Activated T-cell treated with anti-CD3 and anti-CD28 coated beads, Interleukin-2, amount 50 U/mL, for 72 hours (primary cell): ENCODE data around the gene POLRMT. TPM values are rescaled to one million over a fixed set of nuclear protein-coding genes. Genes with fewer than 3 reads are reported as not detected.

ENCODE experiments used
- ATAC-seq, 2 donors: fragments of 150-1000 bp; cut with Tn5 transposase; replicated peaks in 1 of 2; 2 replicates each; pipeline ENCODE4 v1.10.0; 2021; ENCODE audit warnings: moderate library complexity in 2 of 2, mild to moderate bottlenecking in 1 of 2
- DNase-seq, 2 donors: peaks; one replicate each; pipeline ENCODE4 v3.0.0; 2021 to 2022; ENCODE audit warnings: mixed read lengths in 1 of 2
- H3K27ac Mint-ChIP-seq: one replicate; pipeline ENCODE4 v1.8.0; 2022; ENCODE audit warnings: mild to moderate bottlenecking, moderate library complexity, mixed read lengths
- H3K27me3 Mint-ChIP-seq: one replicate; pipeline ENCODE4 v1.8.0; 2022; ENCODE audit warnings: low read depth, mixed read lengths
- H3K36me3 Mint-ChIP-seq, 2 donors: one replicate each; pipeline ENCODE4 v1.8.0; 2022; ENCODE audit warnings: mixed read lengths in 2 of 2, mild to moderate bottlenecking in 1 of 2; ENCODE audit not compliant: insufficient read depth in 2 of 2
- H3K4me1 Mint-ChIP-seq: one replicate; pipeline ENCODE4 v1.8.0; 2022; ENCODE audit warnings: low read depth, mixed read lengths
- H3K4me3 Mint-ChIP-seq, 2 donors: one replicate each; pipeline ENCODE4 v1.8.0; 2022; ENCODE audit warnings: mild to moderate bottlenecking in 2 of 2, mixed read lengths in 2 of 2, moderate library complexity in 2 of 2
- H3K9me3 Mint-ChIP-seq, 2 donors: one replicate each; pipeline ENCODE4 v1.8.0; 2022; ENCODE audit warnings: mixed read lengths in 2 of 2
- total RNA-seq, 2 donors: library from RNA; stranded (reverse); gene quantifications; one replicate each; pipeline ENCODE4 v1.2.3, GENCODE V29; 2022

The POLRMT gene
- total RNA-seq, 2 donors from 2014 or later = 62.7 to 79.0 TPM

DNA sequence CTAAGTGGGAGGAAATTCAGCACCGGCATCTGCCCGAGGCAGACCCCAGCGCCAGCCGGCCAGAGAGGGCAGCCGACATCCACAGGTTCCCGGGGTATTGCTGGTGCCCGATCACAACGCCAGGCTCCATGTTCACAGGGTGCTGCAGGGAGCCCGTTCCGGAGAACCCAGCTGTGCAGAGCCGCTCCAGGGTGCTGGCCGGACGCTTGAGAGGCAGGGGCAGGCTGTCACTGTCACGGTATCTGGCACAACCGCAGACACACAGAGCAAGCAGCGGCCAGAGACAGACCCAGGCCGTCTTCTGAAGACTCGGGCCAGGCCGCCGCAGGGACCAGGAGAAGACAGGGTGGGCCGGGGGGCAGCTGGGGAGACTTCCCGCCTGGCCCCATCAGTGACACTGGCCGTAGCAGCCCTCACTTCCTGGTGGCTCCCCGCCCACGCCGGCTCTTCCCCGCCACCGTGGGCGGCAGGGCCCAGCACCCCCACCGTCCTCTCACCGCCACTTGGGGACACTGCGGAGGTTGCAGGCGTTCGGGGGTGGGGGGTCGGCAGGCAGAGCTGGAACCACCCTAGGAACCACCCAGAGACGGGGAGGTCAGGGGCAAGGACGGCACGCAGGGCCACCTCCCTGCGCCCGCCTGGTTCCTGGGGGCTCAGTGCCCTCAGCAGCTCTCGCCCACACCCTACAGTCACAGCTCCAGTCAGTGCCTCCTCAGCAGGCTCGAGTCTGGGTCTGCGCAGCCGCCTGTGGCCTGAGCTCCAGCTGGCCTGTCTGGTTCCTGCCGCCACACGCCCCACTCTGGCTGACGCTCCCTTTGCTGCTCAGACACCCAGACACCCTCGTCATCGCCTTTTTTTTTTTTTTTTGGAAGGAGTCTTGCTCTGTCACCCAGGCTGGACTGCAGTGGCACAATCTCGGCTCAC, 25.8 kb upstream of the POLRMT start:
- Mint-ChIP-seq H3K9me3 (no peaks in the 10 kb centered on the region), H3K27ac (peak overlapping the region; percentile 89), H3K36me3 (peaks cover 0 to 12% of the 10 kb centered on the region in 2 donors), H3K4me3 (peak overlapping the region; percentile 97 to 98), H3K27me3 (no peaks in the 10 kb centered on the region), H3K4me1 (peaks cover 56% of the 10 kb centered on the region)
- no peak for DNase-seq
- ATAC-seq = peak in 1 of 2 donors; percentile 8

DNA sequence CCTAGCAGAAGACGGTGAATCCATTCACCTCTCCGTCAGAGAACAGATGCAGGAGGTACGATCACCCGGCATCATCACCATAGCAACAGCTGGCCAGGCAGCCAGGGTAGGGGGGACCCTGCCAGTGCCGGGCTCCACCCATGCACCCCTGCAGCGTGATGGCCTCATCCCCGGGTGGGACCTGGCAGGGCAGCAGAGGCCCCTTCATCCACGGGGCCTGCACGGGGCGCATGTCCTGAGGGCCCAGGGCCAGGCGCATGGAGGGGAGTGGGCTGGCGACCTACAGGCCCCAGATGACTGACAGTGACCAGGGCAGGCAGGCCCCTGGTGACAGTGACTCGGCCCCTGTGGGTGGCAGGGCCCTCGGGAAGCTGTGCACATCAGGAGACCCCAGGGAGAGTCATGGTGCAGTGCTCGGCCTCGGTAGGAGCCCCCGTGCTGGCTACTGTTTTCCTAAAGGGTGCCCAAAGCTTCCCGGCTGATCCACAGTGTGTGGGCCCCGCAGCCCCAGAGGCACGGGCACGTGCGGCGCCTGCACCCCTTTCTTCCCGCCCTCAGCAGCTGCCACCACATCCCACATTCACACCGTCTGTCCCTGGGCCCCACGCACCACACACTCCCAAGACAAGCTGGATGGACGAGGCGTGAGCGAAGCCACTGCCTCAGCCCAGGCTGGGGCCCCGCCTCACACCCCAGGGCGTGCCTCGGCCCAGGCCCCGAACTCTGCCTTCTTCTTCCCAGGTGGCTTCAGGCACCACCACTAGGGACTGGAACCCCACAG, 24.9 kb upstream of the POLRMT start:
- H3K36me3 Mint-ChIP-seq = peaks cover 0 to 12% of the 10 kb centered on the region in 2 donors
- peak overlapping the region in 1 of 2 donors; percentile 36 for H3K4me3 Mint-ChIP-seq
- H3K4me1 Mint-ChIP-seq = peaks cover 47% of the 10 kb centered on the region
- ATAC-seq (no peak), DNase-seq (no peak)
- no peak overlapping the region for H3K27ac Mint-ChIP-seq
- H3K27me3 Mint-ChIP-seq = no peaks in the 10 kb centered on the region
- no peaks in the 10 kb centered on the region for H3K9me3 Mint-ChIP-seq

DNA sequence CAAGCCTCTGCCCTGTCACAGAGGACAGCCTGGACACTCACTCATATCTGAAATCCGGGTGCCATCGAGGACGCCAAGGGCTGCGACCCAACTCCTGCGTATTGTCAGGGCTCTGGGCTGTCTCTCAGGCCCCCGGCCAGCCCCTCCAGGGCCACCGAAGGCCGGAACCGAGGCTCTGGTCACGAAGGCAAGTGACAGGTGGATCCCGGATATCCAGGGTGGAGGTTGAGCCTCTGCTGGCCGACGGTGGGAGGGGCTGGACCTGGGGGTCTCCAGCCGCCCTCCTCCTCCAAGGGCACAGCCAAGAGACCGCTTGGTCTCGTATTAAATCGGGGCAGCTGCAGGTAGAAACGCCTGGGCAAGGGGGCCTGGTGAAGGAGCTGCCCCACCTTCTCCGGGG, 24.3 kb upstream of the POLRMT start:
- peaks cover 47% of the 10 kb centered on the region for H3K4me1 Mint-ChIP-seq
- no peaks in the 10 kb centered on the region for H3K9me3 Mint-ChIP-seq
- no peak for DNase-seq
- no peak overlapping the region for H3K4me3 Mint-ChIP-seq
- ATAC-seq = no peak
- no peak overlapping the region for H3K27ac Mint-ChIP-seq
- no peaks in the 10 kb centered on the region for H3K27me3 Mint-ChIP-seq
- H3K36me3 Mint-ChIP-seq = peaks cover 0 to 14% of the 10 kb centered on the region in 2 donors

DNA sequence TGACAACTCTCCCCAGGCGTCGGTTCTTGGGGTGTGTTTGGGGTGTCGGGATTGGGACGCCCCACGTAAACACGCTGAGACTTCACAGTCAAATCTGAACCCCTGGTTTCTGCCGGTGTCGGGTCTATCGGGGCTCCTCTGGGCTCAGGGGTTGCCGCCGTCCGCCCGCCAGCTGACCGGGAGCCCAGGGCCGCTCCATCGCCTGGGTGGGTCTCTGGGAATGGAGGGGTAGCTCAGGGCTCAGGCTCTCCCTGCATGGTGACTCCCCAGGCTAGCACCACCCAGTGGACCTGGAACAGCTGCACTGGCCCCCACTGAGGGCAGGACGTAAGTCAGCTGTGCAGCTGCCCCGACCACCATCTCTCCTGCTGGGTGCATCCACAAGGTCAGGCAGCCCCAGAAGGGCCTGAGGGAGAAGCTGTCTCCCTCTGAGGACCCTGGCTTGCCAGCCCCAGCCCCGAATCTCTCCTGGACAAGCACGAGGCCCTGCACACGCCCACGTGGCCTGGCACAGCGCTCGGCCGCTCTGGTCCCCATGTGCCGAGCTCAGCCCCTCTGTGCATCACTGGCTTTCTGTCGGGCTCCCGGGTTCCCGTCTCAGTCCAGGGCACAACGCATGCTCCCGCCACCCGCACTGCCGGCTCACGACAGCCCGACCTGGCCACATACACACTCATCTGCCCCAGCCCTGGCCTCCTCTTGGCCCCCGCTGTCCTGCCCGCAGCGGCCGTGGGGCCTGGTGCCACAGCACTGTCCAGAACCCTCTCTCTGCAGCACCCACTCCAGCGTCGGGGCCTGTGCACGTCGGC, 23.6 kb upstream of the POLRMT start:
- H3K27ac Mint-ChIP-seq = no peak overlapping the region
- H3K27me3 Mint-ChIP-seq = no peaks in the 10 kb centered on the region
- ATAC-seq (no peak), DNase-seq (no peak)
- no peak overlapping the region for H3K4me3 Mint-ChIP-seq
- peaks cover 0 to 12% of the 10 kb centered on the region in 2 donors for H3K36me3 Mint-ChIP-seq
- H3K9me3 Mint-ChIP-seq = no peaks in the 10 kb centered on the region
- H3K4me1 Mint-ChIP-seq = peaks cover 47% of the 10 kb centered on the region

DNA sequence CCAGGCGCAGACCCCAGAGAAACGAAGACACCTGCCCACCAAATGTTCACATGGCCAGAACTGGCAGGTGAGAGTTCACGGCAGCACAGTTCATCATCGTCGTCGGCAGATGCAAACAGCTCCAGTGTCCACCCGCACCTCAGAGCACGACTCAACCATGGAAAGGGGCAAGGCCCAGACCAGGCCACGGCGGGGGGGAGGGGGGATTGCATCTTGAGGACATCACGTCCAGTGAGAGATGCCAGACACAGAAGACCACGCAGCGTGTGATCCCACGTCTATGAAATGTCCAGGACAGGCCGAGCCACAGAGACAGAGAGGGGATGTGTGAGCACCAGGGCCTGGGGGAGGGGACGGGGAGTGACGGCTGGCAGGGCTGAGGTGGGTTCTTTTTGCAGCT, 22.4 kb upstream of the POLRMT start:
- DNase-seq (no peak), ATAC-seq (no peak)
- H3K36me3 Mint-ChIP-seq = peaks cover 0 to 11% of the 10 kb centered on the region in 2 donors
- peaks cover 38% of the 10 kb centered on the region for H3K4me1 Mint-ChIP-seq
- H3K4me3 Mint-ChIP-seq = no peak overlapping the region
- no peaks in the 10 kb centered on the region for H3K27me3 Mint-ChIP-seq
- no peak overlapping the region for H3K27ac Mint-ChIP-seq
- no peaks in the 10 kb centered on the region for H3K9me3 Mint-ChIP-seq

DNA sequence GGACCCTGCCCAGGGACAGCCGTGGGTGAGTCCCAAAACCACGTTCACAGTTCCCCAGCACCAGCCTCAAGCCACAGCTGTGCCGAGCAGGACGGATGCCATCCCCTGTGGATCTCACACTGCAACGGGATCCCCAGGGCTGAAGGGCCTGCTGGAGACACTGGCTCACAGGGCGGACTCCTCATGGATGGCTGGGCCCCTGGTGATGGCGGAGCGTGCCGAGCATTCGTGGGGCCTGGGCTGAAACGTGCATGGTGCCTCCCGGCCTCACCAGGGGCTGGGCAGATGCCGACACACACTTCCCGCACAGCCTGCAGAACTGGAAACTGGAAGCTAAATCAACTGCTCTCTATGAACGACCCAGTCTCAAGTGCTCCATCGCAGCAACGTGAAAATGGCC, 20.1 kb upstream of the POLRMT start:
- Mint-ChIP-seq H3K36me3 (peaks cover 0 to 8% of the 10 kb centered on the region in 2 donors), H3K4me3 (no peak overlapping the region), H3K27me3 (no peaks in the 10 kb centered on the region), H3K4me1 (peaks cover 24% of the 10 kb centered on the region), H3K27ac (no peak overlapping the region), H3K9me3 (no peaks in the 10 kb centered on the region)
- ATAC-seq (no peak), DNase-seq (no peak)

DNA sequence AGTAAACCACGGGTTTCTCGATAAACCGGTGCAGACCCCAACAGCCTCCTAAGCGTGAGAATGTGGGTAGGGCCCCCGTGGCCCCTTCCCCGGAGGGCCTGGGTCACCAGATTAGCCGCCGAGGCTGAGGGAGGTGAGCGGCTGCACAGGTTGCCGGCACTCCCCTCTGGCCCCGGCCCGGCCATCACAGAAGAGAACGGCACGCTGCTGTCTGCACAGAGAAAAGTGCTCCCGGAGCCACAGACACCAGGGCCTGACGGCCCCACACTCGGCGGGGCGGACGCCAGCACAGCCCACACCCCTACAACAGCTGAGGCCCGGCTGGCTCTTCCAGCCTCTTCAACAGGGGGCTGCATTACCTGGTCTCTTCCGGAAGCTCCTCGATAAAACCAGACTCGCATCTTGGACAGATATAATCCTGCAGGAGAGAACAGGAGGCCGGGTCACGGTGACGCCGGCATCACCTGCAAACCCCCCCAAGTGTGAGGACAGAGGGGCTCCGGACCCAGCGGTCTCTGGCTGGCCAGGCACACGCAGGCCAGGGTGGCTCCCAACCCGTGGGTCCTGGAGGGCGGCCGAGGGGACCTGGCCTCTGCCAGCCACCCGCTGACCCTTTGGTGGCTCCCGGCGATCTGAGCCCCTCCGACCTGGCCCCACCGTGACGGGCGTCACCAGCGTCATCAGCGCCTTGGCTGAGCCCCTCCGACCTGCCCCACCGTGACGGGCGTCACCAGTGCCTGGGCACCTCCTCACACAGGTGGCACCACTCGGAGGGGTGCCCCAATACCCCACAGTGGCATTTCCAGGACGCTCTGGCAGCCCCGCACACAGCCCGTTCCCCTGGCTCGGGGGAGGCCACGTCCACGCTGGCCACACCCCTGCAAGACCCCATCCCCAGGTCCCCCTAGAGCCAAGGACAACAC, 19.4 kb upstream of the POLRMT start:
- ATAC-seq = no peak
- no peaks in the 10 kb centered on the region for H3K9me3 Mint-ChIP-seq
- peaks cover 0 to 8% of the 10 kb centered on the region in 2 donors for H3K36me3 Mint-ChIP-seq
- DNase-seq = no peak
- no peak overlapping the region for H3K4me3 Mint-ChIP-seq
- peaks cover 22% of the 10 kb centered on the region for H3K4me1 Mint-ChIP-seq
- no peak overlapping the region for H3K27ac Mint-ChIP-seq
- H3K27me3 Mint-ChIP-seq = no peaks in the 10 kb centered on the region

DNA sequence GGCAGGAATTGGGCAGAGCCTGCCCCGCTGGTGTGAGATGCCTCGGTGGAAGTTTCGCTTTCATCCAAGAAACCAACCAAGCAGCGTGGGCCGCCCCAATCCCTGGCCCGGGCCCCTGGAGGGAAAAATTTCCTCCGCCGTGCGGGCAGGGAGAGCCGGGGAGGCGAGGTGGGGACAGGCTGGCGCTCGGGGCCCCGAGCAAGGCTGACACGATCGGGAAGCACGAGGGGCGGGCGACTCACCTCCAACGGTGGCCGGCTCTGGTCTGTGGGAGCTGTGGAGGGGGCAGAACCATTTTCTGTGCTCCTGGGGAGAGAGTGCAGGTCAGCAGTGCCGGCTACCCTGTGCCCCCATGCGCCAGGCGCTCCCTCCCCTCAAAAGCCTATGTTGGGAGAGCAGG, 18.7 kb upstream of the POLRMT start:
- DNase-seq (no peak), ATAC-seq (no peak)
- Mint-ChIP-seq H3K4me1 (peaks cover 19% of the 10 kb centered on the region), H3K27me3 (no peaks in the 10 kb centered on the region), H3K27ac (no peak overlapping the region), H3K9me3 (no peaks in the 10 kb centered on the region), H3K4me3 (no peak overlapping the region), H3K36me3 (peaks cover 0 to 6% of the 10 kb centered on the region in 2 donors)

DNA sequence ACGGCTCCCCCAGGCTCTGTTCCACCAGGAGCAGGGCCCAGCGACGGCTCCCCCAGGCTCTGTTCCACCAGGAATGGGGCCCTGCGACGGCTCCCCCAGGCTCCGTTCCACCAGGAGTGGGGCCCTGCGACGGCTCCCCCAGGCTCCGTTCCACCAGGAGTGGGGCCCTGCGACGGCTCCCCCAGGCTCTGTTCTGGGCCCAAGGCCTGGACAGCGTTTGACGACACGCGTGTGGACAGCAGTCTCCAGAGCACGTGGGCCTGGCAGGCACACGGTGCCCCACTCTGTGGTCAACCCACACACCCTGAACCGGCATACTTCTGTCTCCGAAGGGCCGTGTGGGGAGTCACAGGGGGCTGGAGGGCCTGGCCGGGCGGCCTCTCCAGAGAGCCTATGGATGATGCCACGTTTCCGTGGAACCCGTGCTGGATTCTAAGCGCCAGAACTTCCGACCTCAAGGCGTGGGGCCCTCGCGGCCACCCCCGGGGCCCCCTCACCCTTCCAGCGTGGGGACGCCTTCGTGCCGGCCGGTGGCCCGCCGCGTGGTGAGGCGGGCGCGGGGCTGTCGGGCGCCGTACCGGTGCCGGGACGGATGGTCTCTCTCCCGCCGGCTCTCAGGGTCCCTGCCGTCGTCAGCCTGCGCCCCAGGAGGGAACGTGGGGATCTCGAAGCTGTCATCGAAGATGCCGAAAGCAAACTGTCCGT, 17.9 kb upstream of the POLRMT start:
- Mint-ChIP-seq H3K4me3 (no peak overlapping the region), H3K27me3 (no peaks in the 10 kb centered on the region), H3K27ac (no peak overlapping the region), H3K9me3 (no peaks in the 10 kb centered on the region), H3K36me3 (peaks cover 0 to 8% of the 10 kb centered on the region in 2 donors), H3K4me1 (peaks cover 16% of the 10 kb centered on the region)
- ATAC-seq (no peak), DNase-seq (no peak)

DNA sequence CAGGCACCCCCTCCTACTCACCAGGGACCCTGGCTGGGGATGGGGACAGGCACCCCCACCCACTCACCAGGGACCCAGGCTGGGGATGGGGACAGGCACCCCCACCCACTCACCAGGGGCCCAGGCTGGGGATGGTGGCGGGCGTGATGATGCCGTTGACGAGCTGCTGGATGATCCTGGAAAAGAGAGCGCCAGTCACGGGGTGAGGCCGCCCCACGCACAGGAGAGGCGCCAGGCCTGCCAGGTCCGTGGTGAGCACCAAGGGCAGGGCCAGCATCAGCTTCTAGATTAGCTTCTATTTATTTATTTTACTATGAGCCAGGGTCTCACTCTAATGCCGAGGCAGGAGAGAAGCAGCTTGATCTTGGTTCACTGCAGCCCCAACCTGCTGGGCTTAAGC, 16.8 kb upstream of the POLRMT start:
- no peaks in the 10 kb centered on the region for H3K27me3 Mint-ChIP-seq
- peaks cover 6% of the 10 kb centered on the region for H3K4me1 Mint-ChIP-seq
- DNase-seq (no peak), ATAC-seq (no peak)
- no peak overlapping the region for H3K4me3 Mint-ChIP-seq
- peaks cover 0 to 6% of the 10 kb centered on the region in 2 donors for H3K36me3 Mint-ChIP-seq
- H3K27ac Mint-ChIP-seq = no peak overlapping the region
- H3K9me3 Mint-ChIP-seq = no peaks in the 10 kb centered on the region

DNA sequence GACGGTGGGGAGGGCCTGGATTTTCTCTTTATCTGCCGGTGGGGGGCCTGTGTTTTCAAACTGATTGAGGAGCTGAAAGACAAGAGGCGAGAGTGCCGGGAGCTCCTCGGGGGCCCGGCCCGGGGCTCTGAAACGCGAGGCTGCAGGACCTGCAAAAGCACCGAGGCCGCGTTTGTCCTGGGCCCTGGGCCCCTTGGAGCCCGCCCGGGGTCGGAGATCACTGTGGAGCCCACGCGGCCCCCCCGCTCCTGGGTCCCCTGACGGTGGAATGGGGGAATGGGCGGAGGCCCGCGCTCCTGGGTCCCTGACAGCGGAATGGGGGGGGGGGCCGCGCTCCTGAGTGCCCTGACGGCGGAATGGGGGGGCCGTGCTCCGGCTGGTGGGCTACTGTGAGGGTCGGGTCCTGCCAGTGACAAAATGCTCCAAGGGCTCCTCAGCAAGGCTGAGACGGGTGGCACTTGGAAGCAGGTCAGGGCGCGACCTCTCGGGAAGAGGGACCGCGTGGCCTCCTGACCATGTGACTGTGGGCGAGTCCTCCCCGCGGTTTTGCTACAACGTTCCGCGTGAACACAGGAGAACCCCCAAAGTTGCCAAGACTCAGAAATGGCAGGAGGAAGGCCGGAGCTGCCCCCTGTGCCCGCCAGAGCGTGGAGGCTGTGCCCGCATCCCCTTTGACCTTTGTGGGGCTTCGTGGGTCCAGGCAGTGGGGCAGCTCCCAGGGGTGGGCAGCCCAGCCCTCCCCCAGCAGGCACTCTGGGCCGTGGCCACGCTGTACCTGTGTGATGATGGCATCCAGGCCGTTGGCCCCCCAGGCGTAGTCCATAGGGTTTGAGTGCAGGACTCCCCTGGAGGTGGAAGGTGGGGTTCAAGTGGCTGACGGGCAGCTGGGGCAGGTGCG, 15.8 kb upstream of the POLRMT start:
- H3K36me3 Mint-ChIP-seq = peaks cover 0 to 5% of the 10 kb centered on the region in 2 donors
- no peaks in the 10 kb centered on the region for H3K9me3 Mint-ChIP-seq
- DNase-seq (no peak), ATAC-seq (no peak)
- H3K27ac Mint-ChIP-seq = no peak overlapping the region
- no peaks in the 10 kb centered on the region for H3K27me3 Mint-ChIP-seq
- H3K4me1 Mint-ChIP-seq = no peaks in the 10 kb centered on the region
- H3K4me3 Mint-ChIP-seq = no peak overlapping the region
